Activated CD4-positive, alpha-beta memory T cell treated with anti-CD3 and anti-CD28 coated beads, Interleukin-2, amount 10 ng/mL, durations not matched to agents 7 days and 5 days (primary cell): ENCODE measurements around the gene AQP2. TPM values are rescaled to one million over a fixed set of nuclear protein-coding genes. Genes with fewer than 3 reads are reported as not detected.

Experiments used
- CTCF ChIA-PET: fragments of 350-600 bp; sonication (Branson Sonifier 250); formaldehyde crosslinking; loops from one replicate; lab custom pipeline; 2021; ENCODE audit warnings: antibody characterized with exemption, inconsistent platforms; lab: Charles Lee
- POLR2A ChIA-PET: fragments of 350-600 bp; sonication (Branson Sonifier 250); formaldehyde crosslinking; loops from one replicate; lab custom pipeline; 2021; ENCODE audit warnings: antibody characterized with exemption; lab: Charles Lee
- DNase-seq: peaks from one replicate; pipeline ENCODE4 v3.0.0-alpha.2; 2020
- H3K27ac Mint-ChIP-seq: one replicate; pipeline ENCODE4 v1.8.0; 2021; ENCODE audit warnings: mild to moderate bottlenecking, mixed read lengths
- H3K27me3 Mint-ChIP-seq: one replicate; pipeline ENCODE4 v1.8.0; 2021; ENCODE audit warnings: mixed read lengths
- H3K36me3 Mint-ChIP-seq: one replicate; pipeline ENCODE4 v1.8.0; 2021; ENCODE audit warnings: low read depth, mixed read lengths
- H3K4me1 Mint-ChIP-seq: one replicate; pipeline ENCODE4 v1.8.0; 2021; ENCODE audit warnings: mixed read lengths
- H3K4me3 Mint-ChIP-seq: one replicate; pipeline ENCODE4 v1.8.0; 2021; ENCODE audit warnings: mild to moderate bottlenecking, mixed read lengths
- H3K9me3 Mint-ChIP-seq: one replicate; pipeline ENCODE4 v1.8.0; 2021; ENCODE audit warnings: mixed read lengths
- total RNA-seq, 2 experiments: library from RNA; stranded (reverse); gene quantifications; one replicate each; pipeline ENCODE4 v1.2.3, GENCODE V29; 2021

The AQP2 gene
- total RNA-seq, 2 experiments from 2014 or later: not detected

DNA sequence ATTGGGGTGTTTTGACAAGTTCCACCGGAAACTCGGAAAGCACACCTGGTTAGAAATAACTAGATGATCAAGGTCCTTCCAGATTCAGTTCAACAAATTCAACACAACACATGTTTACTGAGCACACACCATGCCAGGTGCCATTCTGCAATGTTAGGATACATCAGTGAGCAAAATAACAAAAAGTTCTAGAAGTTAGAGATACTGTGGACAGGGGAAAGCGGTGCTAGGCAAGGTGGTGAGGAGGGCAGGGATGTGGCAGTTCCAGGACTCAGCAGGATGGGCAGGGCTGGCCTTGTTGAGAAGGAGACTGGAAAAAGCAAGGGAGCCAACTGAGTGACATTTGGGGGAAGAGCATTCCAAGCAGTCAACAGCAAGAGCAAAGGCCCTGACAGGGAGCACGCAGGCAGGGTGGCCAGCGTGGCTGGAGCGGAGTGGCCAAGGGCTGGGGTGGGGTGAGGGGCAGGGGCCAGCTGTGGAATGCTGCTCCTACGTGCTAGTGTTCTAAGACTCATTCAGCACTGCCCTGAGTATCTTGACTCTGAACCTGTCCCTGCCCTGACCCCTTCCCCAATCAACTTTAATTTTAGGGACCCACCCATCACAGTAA is 27.4 kb upstream of the AQP2 start:
- H3K4me1 Mint-ChIP-seq: no peaks in the 10 kb centered on the region
- H3K27ac Mint-ChIP-seq: no peak overlapping the region
- ChIA-PET POLR2A (no interaction called here), CTCF (interaction anchor here (0.9 kb wide), 1 partner anchor 22 kb away, joined by 3 read pairs; no protein-coding TSS in a partner anchor)
- H3K36me3 Mint-ChIP-seq: no peaks in the 10 kb centered on the region
- H3K4me3 Mint-ChIP-seq: no peak overlapping the region
- DNase-seq: no peak
- peaks cover 9% of the 10 kb centered on the region for H3K27me3 Mint-ChIP-seq
- no peaks in the 10 kb centered on the region for H3K9me3 Mint-ChIP-seq

DNA sequence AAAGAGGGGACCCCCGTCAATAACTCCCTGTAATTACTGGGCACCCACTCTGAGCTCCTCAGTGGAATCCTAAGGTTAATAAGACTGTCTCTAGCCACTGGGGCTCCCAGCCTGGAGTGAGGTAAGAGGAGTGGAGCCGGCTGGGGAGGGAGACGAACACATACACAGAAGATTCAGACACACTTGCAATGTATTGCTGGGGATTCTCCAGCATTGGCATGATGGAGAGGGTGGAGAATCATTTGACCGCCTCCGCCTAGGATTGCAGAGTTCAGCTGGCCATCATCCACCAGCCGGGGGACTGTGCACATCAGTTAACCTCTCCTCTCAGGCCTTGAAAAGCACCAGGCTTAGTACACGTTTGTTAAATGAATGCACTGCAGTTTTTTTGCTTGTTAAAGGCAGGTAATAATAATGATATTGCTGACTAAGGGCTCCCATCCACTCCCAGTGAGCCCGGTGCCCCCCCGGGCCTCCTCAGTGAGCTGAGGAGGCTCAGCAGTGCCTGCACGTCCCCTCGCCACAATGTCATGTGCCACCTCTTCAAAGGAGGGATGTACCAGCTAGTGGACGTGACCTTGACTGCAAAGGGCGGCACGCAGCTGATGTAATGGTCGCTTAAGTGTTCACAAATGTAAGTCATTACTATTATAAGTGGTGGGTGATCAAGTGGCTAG is 26.5 kb upstream of the AQP2 start:
- Mint-ChIP-seq H3K27ac (no peak overlapping the region), H3K9me3 (no peaks in the 10 kb centered on the region), H3K36me3 (no peaks in the 10 kb centered on the region), H3K4me1 (peaks cover 4% of the 10 kb centered on the region), H3K4me3 (no peak overlapping the region), H3K27me3 (peaks cover 9% of the 10 kb centered on the region)
- CTCF ChIA-PET: no interaction called here
- POLR2A ChIA-PET: no interaction called here
- no peak for DNase-seq

DNA sequence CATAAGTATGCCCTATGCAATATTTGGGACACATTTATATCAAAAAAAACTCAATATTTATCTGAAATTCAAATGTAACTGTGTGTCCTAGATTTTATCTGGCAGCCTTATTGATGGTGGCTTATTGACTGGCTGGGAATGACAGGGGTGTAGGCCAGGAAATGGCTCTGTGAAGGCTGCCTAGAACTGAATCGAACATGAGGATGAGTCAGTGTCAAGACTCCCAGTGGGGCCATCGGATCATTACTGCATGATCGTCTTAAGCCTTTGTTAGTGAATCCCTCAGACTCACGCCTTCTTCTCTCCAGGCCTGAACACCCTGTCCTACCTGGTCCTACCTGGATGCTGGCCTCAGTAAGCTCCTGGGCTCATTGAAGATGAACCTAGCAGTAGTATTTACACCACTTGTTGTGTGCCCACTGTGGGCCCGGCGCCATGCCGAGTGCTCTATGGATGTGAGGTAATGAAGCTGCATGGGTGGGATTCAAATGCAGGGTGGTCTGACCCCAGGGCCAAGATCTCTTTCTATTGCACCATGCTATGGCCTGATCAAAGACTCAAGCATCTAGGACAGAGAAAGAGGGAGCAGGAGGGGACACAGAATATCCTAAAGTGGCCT is 25.8 kb upstream of the AQP2 start:
- H3K9me3 Mint-ChIP-seq: no peaks in the 10 kb centered on the region

DNA sequence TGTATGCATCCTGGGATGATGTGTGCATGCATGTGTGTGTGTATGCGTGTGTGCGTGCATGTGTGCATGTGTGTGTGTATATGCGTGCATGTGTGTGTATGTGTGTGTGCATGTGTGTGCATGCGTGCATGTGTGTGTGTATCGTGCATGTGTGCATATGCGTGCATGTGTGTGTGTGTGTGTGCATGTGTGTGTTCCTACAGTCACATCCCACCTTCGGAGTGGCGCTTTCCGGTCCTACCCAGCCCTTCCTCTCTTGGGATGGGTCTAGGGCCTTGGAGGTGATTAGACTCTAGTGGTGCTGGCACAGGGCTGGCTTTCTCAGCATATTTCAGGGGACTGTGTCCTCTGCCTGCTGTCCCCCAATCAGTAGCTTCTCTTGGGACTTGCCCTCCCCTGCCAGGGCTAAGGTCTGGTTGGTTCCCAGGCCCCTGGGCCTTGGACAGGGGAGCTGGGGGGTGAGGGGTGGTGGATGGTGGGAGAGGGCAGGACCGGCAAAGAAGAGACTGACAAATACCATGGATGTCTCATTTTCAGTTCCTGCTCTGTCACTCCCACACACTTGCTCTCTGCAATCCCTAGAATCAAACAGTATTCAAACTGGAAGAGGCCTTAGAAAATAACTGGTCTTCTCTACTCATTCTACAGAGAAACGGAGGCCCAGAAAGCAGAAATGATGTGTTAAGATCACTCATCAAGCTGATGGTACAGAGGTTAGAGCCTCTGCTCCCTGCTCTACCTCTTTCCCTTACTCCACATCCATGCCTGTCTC is 24.9 kb upstream of the AQP2 start:
- no peak overlapping the region for H3K4me3 Mint-ChIP-seq
- peaks cover 4% of the 10 kb centered on the region for H3K4me1 Mint-ChIP-seq
- DNase-seq: no peak
- no peaks in the 10 kb centered on the region for H3K36me3 Mint-ChIP-seq
- no peak overlapping the region for H3K27ac Mint-ChIP-seq
- ChIA-PET CTCF (no interaction called here), POLR2A (no interaction called here)
- H3K27me3 Mint-ChIP-seq: peaks cover 8% of the 10 kb centered on the region
- H3K9me3 Mint-ChIP-seq: no peaks in the 10 kb centered on the region

More for the DNA sequence above, 25.8 kb upstream of the AQP2 start:
- Mint-ChIP-seq H3K4me3 (no peak overlapping the region), H3K36me3 (no peaks in the 10 kb centered on the region), H3K27ac (no peak overlapping the region), H3K4me1 (peaks cover 4% of the 10 kb centered on the region), H3K27me3 (peaks cover 5% of the 10 kb centered on the region)
- no peak for DNase-seq
- ChIA-PET CTCF (no interaction called here), POLR2A (no interaction called here)

DNA sequence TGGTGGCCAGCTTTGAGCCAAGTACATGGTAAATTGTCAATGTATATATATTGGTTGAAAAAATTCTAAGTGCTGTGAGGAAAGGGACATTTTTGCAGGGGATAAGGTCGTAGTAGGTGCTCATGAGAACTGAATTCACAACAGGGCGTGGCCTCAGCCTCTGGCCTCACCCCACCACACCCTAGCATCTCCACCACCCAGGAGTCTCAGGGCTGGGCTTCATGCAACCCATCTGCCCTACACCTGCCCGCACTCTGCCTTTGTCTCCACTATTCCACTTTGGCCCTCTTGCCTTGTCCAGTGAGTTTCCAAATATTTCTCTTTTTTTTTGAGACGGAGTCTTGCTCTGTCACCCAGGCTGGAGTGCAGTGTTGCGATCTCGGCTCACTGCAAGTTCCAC is 22.1 kb upstream of the AQP2 start:
- H3K9me3 Mint-ChIP-seq: no peaks in the 10 kb centered on the region
- H3K27me3 Mint-ChIP-seq: peaks cover 8% of the 10 kb centered on the region
- peaks cover 4% of the 10 kb centered on the region for H3K4me1 Mint-ChIP-seq
- H3K36me3 Mint-ChIP-seq: no peaks in the 10 kb centered on the region
- DNase-seq: no peak
- CTCF ChIA-PET: interaction anchor here (0.6 to 7.6 kb wide), 6 partner anchors 17 to 561 kb away, joined by 3 to 59 read pairs (median 4); partner anchors contain the start of gene TMBIM6
- POLR2A ChIA-PET: no interaction called here
- H3K27ac Mint-ChIP-seq: no peak overlapping the region
- H3K4me3 Mint-ChIP-seq: no peak overlapping the region

DNA sequence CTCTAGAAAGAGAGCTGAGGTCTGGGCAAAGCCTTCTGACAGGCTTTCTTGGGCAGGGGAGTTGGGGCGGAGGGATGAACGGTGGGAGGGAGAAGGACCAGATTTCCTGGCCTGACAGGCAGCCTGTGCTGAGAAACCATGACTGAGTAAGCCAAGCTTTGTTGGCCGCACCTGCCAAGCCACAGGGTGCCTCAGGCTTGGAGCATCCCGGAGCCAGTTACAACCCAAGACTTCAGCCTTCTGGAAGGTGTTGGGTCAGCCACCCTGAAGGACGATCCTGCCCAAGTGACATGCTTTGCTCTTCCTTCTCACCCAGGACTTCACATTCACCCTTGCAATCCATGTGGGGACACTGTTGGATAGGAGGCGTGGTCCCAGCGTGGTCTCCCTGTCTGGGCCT is 21.0 kb upstream of the AQP2 start:
- H3K27ac Mint-ChIP-seq: no peak overlapping the region
- no peak overlapping the region for H3K4me3 Mint-ChIP-seq
- H3K36me3 Mint-ChIP-seq: no peaks in the 10 kb centered on the region
- H3K4me1 Mint-ChIP-seq: peaks cover 4% of the 10 kb centered on the region
- CTCF ChIA-PET: interaction anchor here (1.2 to 7.6 kb wide), 5 partner anchors 14 to 38 kb away, joined by 3 to 59 read pairs (median 5); no protein-coding TSS in a partner anchor
- no peaks in the 10 kb centered on the region for H3K9me3 Mint-ChIP-seq
- POLR2A ChIA-PET: interaction anchor here (0.7 to 1.0 kb wide), 2 partner anchors 38 to 243 kb away, joined by 3 read pairs; no protein-coding TSS in a partner anchor
- H3K27me3 Mint-ChIP-seq: peaks cover 10% of the 10 kb centered on the region
- DNase-seq: no peak

DNA sequence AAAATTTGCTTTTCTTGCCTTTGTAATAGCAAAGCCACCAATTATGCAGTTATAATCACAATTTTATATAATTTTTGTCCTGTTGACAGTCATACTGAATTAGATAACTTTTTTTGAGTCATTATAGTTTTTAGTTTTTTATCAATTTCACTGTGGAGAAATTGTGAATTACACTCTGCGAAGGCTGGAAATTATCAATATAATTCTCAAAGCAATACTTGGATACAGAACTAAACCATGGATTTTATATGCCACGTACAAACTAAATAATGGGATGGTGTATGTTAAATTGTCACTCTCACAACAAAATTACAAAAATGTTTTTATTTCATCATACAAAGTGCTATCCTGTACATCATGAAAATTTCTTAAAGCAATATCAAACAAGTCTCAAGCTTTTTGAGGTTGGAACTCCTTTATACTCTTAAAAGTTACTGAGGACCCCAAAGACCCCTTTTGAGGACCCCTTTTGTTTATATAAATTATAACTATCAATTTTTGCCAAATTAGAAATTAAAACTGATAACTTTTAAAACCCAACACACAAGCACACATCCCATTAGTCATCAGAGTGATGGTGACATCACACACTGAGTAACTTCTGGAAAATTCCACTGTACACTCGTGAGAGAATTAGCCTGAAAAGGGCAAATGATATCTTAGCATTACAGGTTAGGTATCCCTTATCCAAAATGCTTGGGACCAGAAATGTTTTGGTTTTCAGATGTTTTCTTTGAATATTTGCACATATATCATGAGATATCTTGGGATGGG is 19.8 kb upstream of the AQP2 start:
- peaks cover 6% of the 10 kb centered on the region for H3K4me1 Mint-ChIP-seq
- no peak overlapping the region for H3K27ac Mint-ChIP-seq
- no peak overlapping the region for H3K4me3 Mint-ChIP-seq
- DNase-seq: no peak
- no peaks in the 10 kb centered on the region for H3K9me3 Mint-ChIP-seq
- no peaks in the 10 kb centered on the region for H3K36me3 Mint-ChIP-seq
- CTCF ChIA-PET: interaction anchor here (0.5 to 7.6 kb wide), 6 partner anchors 13 to 286 kb away, joined by 3 to 59 read pairs (median 3); no protein-coding TSS in a partner anchor
- POLR2A ChIA-PET: no interaction called here
- H3K27me3 Mint-ChIP-seq: peaks cover 15% of the 10 kb centered on the region

DNA sequence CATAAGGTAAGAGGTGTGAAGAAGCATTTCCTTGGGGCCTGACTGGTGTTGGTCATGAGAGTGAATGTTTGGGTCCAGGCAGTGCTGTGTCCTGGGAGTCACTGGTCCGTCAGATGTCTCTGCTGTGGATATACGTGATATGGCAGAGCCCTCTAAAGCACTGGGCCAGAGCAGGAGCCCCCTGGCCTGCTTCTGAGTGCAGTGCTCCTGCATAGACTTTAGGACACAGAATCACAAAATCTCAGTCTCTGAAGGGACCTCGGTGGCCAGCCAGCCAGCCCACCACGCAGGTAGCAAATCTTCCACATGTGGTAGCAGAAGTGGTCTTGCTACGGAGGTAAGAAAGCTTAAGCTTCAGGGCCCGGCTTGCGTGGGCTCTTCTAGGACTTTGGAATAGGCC is 18.5 kb upstream of the AQP2 start:
- Mint-ChIP-seq H3K4me3 (no peak overlapping the region), H3K9me3 (no peaks in the 10 kb centered on the region), H3K4me1 (peaks cover 6% of the 10 kb centered on the region), H3K27ac (no peak overlapping the region), H3K27me3 (peaks cover 18% of the 10 kb centered on the region), H3K36me3 (no peaks in the 10 kb centered on the region)
- ChIA-PET CTCF (interaction anchor here (0.5 to 7.6 kb wide), 5 partner anchors 11 to 287 kb away, joined by 3 to 59 read pairs (median 4); partner anchors contain the start of gene TMBIM6), POLR2A (no interaction called here)
- DNase-seq: no peak

DNA sequence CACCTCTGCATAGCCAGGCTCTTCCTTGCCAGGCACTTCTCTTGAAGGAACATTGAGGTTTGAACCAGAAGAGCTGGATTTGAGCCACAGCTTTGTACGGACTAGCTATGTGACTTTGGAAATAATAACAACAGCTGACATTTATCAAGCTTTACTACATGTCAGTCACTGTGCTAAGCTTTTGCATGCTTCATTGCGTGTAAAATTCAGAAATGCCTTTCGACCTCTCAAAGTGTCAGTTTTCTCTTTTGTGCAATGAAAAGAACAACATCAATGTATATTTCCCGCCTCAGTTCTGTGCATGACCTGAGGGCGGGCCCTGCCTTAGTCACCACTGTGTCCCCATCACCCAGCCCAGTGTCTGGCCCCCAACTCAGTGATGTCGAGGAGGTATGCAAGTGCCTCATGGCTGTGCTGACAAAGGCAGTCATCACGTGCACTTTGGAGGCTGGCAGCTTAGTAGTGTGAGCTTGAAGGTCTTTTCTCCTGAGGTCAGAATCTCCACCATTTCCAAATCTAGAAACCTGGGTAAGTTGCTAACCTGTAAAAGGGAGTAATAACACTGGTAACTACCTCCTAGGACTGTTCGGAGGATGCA is 17.9 kb upstream of the AQP2 start:
- H3K27me3 Mint-ChIP-seq: peaks cover 18% of the 10 kb centered on the region
- DNase-seq: no peak
- peaks cover 6% of the 10 kb centered on the region for H3K4me1 Mint-ChIP-seq
- no peak overlapping the region for H3K4me3 Mint-ChIP-seq
- POLR2A ChIA-PET: no interaction called here
- H3K27ac Mint-ChIP-seq: no peak overlapping the region
- no peaks in the 10 kb centered on the region for H3K36me3 Mint-ChIP-seq
- H3K9me3 Mint-ChIP-seq: no peaks in the 10 kb centered on the region
- CTCF ChIA-PET: interaction anchor here (0.6 to 7.6 kb wide), 5 partner anchors 10 to 288 kb away, joined by 3 to 59 read pairs (median 4); no protein-coding TSS in a partner anchor

DNA sequence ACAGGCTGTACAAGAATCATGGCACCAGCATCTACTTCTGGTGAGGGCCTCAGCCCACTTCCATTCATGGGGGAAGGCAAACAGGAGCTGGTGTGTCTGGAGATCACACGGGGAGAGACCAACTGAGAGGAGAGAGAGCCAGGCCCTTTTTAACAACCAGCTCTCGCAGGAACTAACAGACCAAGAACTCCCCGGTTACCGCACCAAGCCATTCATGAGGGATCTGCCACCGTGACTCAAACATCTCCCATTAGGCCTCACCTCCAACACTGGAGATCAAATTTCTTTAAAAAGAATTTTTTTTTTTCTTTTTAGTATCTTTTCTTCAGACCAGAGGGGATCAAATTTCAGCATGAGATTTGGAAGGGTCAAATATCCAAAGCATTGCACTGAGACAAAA is 16.7 kb upstream of the AQP2 start:
- Mint-ChIP-seq H3K9me3 (no peaks in the 10 kb centered on the region), H3K4me3 (no peak overlapping the region), H3K27me3 (peaks cover 14% of the 10 kb centered on the region), H3K27ac (no peak overlapping the region), H3K4me1 (peaks cover 2% of the 10 kb centered on the region), H3K36me3 (no peaks in the 10 kb centered on the region)
- ChIA-PET POLR2A (no interaction called here), CTCF (interaction anchor here (7.6 kb wide), 1 partner anchor 12 kb away, joined by 59 read pairs; no protein-coding TSS in a partner anchor)
- no peak for DNase-seq

DNA sequence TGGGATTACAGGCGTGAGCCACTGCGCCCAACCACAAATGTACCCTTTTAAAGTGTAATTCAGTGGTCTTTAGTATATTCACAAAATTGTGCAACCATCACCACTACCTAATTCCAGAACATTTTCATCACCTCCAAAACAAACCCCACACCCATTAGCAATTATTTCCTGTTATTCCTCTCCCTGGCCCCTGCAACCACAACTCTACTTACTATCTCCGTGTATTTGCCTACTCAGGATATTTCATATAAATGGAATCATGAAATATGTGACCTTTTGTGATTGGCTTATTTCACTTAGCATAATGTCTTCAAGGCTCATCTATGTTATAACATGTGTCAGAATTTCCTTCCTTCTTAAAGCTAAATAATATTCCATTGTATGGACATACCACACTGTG is 16.0 kb upstream of the AQP2 start:
- POLR2A ChIA-PET: no interaction called here
- CTCF ChIA-PET: interaction anchor here (1.0 kb wide), 1 partner anchor 11 kb away, joined by 4 read pairs; no protein-coding TSS in a partner anchor
- Mint-ChIP-seq H3K4me1 (peaks cover 2% of the 10 kb centered on the region), H3K9me3 (no peaks in the 10 kb centered on the region), H3K27ac (no peak overlapping the region), H3K27me3 (peaks cover 14% of the 10 kb centered on the region), H3K4me3 (no peak overlapping the region), H3K36me3 (no peaks in the 10 kb centered on the region)
- DNase-seq: no peak
